ENCODE measurements around the gene ICAM4.

DNA sequence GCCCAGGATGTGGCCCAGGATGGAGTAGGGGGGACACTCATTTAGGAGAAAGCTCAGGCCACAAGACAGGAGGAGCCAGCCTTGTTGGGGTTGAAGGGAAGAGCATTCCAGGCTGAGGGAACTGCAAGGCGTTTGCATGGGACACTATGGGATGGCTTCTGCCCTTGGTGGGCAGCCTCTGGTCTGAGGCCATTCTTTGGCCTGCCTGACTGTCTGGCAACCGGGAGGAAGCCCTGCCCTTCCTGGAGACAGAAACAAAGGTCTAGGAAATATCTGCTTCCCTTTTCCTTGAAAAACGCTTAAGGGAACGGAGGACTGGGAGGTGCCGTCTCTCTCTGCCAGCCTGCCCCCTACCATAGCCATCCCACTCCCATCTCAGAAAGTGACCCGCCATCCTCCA, 18.7 kb upstream of the ICAM4 start:
- TF ChIP-seq POLR2A (IDR thresholded peaks at IDR 0.05; ENCODE audit: extremely low read depth, insufficient read length) (no peak), MYC (IDR thresholded peaks at IDR 0.05; ENCODE audit: low read depth, low read length) (no peak)
- TF ChIP-seq, protein P1, sequence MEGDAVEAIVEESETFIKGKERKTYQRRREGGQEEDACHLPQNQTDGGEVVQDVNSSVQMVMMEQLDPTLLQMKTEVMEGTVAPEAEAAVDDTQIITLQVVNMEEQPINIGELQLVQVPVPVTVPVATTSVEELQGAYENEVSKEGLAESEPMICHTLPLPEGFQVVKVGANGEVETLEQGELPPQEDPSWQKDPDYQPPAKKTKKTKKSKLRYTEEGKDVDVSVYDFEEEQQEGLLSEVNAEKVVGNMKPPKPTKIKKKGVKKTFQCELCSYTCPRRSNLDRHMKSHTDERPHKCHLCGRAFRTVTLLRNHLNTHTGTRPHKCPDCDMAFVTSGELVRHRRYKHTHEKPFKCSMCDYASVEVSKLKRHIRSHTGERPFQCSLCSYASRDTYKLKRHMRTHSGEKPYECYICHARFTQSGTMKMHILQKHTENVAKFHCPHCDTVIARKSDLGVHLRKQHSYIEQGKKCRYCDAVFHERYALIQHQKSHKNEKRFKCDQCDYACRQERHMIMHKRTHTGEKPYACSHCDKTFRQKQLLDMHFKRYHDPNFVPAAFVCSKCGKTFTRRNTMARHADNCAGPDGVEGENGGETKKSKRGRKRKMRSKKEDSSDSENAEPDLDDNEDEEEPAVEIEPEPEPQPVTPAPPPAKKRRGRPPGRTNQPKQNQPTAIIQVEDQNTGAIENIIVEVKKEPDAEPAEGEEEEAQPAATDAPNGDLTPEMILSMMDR (IDR thresholded peaks at IDR 0.05; ENCODE audit: low read depth, low read length), result no peak
- TF ChIP-seq, protein P2, sequence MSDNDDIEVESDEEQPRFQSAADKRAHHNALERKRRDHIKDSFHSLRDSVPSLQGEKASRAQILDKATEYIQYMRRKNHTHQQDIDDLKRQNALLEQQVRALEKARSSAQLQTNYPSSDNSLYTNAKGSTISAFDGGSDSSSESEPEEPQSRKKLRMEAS (IDR thresholded peaks at IDR 0.05; ENCODE audit: low read depth, low read length), result no peak

Data from NB4 (cell line).